Astrocyte (in vitro differentiated cells and primary cell): Measurements from ENCODE around the gene MRPS18A. TPM values are rescaled to one million over a fixed set of nuclear protein-coding genes. Genes with fewer than 3 reads are reported as not detected.

ENCODE experiments used
- DNase-seq: peaks from one replicate; pipeline ENCODE4 v3.0.0-alpha.2; 2010; ENCODE audit warnings: low read depth
- FAIRE-seq: peaks from 2 replicates; lab custom pipeline; 2011; peaks lifted over from hg19 to GRCh38; lab: Jason Lieb, UNC
- H2AFZ ChIP-seq: 2 replicates; pipeline ENCODE4 v1.6.0; 2012; ENCODE audit warnings: low read depth, low read length, inconsistent platforms
- H3K27ac ChIP-seq: 2 replicates; pipeline ENCODE4 v1.5.1; 2011; ENCODE audit warnings: low read depth, low read length, inconsistent platforms
- H3K27me3 ChIP-seq: 2 replicates; pipeline ENCODE4 v1.6.0; 2011; ENCODE audit warnings: low read length, inconsistent platforms; ENCODE audit not compliant: insufficient read depth
- H3K36me3 ChIP-seq: 2 replicates; pipeline ENCODE4 v1.5.1; 2011; ENCODE audit warnings: low read length, inconsistent platforms; ENCODE audit not compliant: insufficient read depth
- H3K4me1 ChIP-seq: 2 replicates; pipeline ENCODE4 v1.5.1; 2011; ENCODE audit warnings: low read length, inconsistent platforms; ENCODE audit not compliant: insufficient read depth
- H3K4me2 ChIP-seq: 2 replicates; pipeline ENCODE4 v1.6.0; 2012; ENCODE audit warnings: low read length, inconsistent platforms
- H3K4me3 ChIP-seq: 2 replicates; pipeline ENCODE4 v1.5.1; 2011; ENCODE audit warnings: low read depth, mild to moderate bottlenecking, low read length, inconsistent platforms; ENCODE audit not compliant: insufficient read depth
- H3K79me2 ChIP-seq: 2 replicates; pipeline ENCODE4 v1.6.0; 2012; ENCODE audit warnings: mild to moderate bottlenecking, low read length, inconsistent platforms; ENCODE audit not compliant: insufficient read depth
- H3K9ac ChIP-seq: 2 replicates; pipeline ENCODE4 v1.6.0; 2012; ENCODE audit warnings: mild to moderate bottlenecking, low read length, inconsistent platforms
- H3K9me3 ChIP-seq: 2 replicates; pipeline ENCODE4 v1.5.1; 2012; ENCODE audit warnings: low read depth, mild to moderate bottlenecking, low read length, inconsistent platforms; ENCODE audit not compliant: insufficient read depth
- H4K20me1 ChIP-seq: 2 replicates; pipeline ENCODE4 v1.6.0; 2012; ENCODE audit warnings: low read length, inconsistent platforms; ENCODE audit not compliant: insufficient read depth
- H3K27ac Mint-ChIP-seq: one replicate; pipeline ENCODE4 v1.8.0; 2021; ENCODE audit warnings: mild to moderate bottlenecking, mixed read lengths; ENCODE audit not compliant: unreplicated experiment
- H3K27me3 Mint-ChIP-seq: one replicate; pipeline ENCODE4 v1.8.0; 2021; ENCODE audit warnings: low read depth, mixed read lengths; ENCODE audit not compliant: unreplicated experiment
- H3K36me3 Mint-ChIP-seq: one replicate; pipeline ENCODE4 v1.8.0; 2021; ENCODE audit warnings: low read depth, mixed read lengths; ENCODE audit not compliant: unreplicated experiment
- H3K4me1 Mint-ChIP-seq: one replicate; pipeline ENCODE4 v1.8.0; 2021; ENCODE audit warnings: low read depth, mixed read lengths; ENCODE audit not compliant: unreplicated experiment
- H3K4me3 Mint-ChIP-seq: one replicate; pipeline ENCODE4 v1.8.0; 2021; ENCODE audit warnings: mild to moderate bottlenecking, moderate library complexity, mixed read lengths; ENCODE audit not compliant: unreplicated experiment
- H3K9me3 Mint-ChIP-seq: one replicate; pipeline ENCODE4 v1.8.0; 2021; ENCODE audit warnings: mild to moderate bottlenecking, mixed read lengths; ENCODE audit not compliant: unreplicated experiment
- CTCF ChIP-seq: IDR thresholded peaks from 2 replicates; pipeline ENCODE4 v1.5.1; 2011; ENCODE audit warnings: low read depth, mild to moderate bottlenecking, inconsistent platforms, low read length, moderate library complexity; ENCODE audit not compliant: insufficient read depth
- EZH2 ChIP-seq: IDR thresholded peaks from 2 replicates; pipeline ENCODE4 v1.6.1; 2012; ENCODE audit warnings: mild to moderate bottlenecking, low read length, inconsistent platforms; ENCODE audit not compliant: insufficient read depth
- total RNA-seq: library from RNA; stranded (reverse); gene quantifications from 2 replicates; pipeline ENCODE4 v1.2.1, GENCODE V29; 2021

MRPS18A gene
- total RNA-seq, 1 donor from 2014 or later = 33.5 TPM

GRCh38 chr6:43707269-43707668 lies 19.7 kb upstream of the MRPS18A start:
- Histone ChIP-seq H3K4me2 (no peak overlapping the region), H3K36me3 (no peaks in the 10 kb centered on the region), H3K4me3 (no peak overlapping the region), H4K20me1 (no peaks in the 10 kb centered on the region), H2AFZ (no peak overlapping the region), H3K9ac (no peak overlapping the region), H3K27ac (no peak overlapping the region), H3K4me1 (peaks cover 9% of the 10 kb centered on the region), H3K79me2 (no peaks in the 10 kb centered on the region), H3K27me3 (peaks cover 2% of the 10 kb centered on the region), H3K9me3 (no peaks in the 10 kb centered on the region)
- Mint-ChIP-seq H3K27ac (no peak overlapping the region), H3K4me1 (peaks cover 20% of the 10 kb centered on the region), H3K9me3 (no peaks in the 10 kb centered on the region), H3K36me3 (no peaks in the 10 kb centered on the region), H3K4me3 (no peak overlapping the region), H3K27me3 (peaks cover 16% of the 10 kb centered on the region)
- DNase-seq (no peak), FAIRE-seq (no peak)
- TF ChIP-seq CTCF (no peak), EZH2 (no peak)

- Histone ChIP-seq H3K4me2 (peak overlapping the region; percentile 0), H3K36me3 (no peaks in the 10 kb centered on the region), H3K9me3 (no peaks in the 10 kb centered on the region), H3K79me2 (no peaks in the 10 kb centered on the region), H4K20me1 (no peaks in the 10 kb centered on the region), H3K4me3 (no peak overlapping the region), H3K4me1 (peaks cover 13% of the 10 kb centered on the region), H3K27me3 (peaks cover 2% of the 10 kb centered on the region), H3K9ac (no peak overlapping the region), H2AFZ (no peak overlapping the region), H3K27ac (no peak overlapping the region)
- Mint-ChIP-seq H3K36me3 (no peaks in the 10 kb centered on the region), H3K4me1 (peaks cover 22% of the 10 kb centered on the region), H3K27ac (no peak overlapping the region), H3K9me3 (no peaks in the 10 kb centered on the region), H3K27me3 (peaks cover 16% of the 10 kb centered on the region), H3K4me3 (no peak overlapping the region)
- DNase-seq (peak; percentile 55), FAIRE-seq (no peak)
- TF ChIP-seq CTCF (no peak), EZH2 (no peak)
Measured at GRCh38 chr6:43706788-43707187, 19.2 kb upstream of the MRPS18A start.

- no peak overlapping the region for H3K27ac ChIP-seq
- Mint-ChIP-seq H3K4me1 (peaks cover 16% of the 10 kb centered on the region), H3K4me3 (no peak overlapping the region), H3K27me3 (peaks cover 16% of the 10 kb centered on the region), H3K27ac (no peak overlapping the region), H3K36me3 (no peaks in the 10 kb centered on the region), H3K9me3 (no peaks in the 10 kb centered on the region)
- H3K4me1 ChIP-seq = peaks cover 13% of the 10 kb centered on the region
- H3K9me3 ChIP-seq = no peaks in the 10 kb centered on the region
- no peaks in the 10 kb centered on the region for H4K20me1 ChIP-seq
- no peak overlapping the region for H3K4me3 ChIP-seq
- FAIRE-seq = no peak
- no peaks in the 10 kb centered on the region for H3K36me3 ChIP-seq
- H3K4me2 ChIP-seq = peak overlapping the region; percentile 0
- TF ChIP-seq EZH2 = no peak
- TF ChIP-seq CTCF = no peak
- DNase-seq = no peak
- no peak overlapping the region for H3K9ac ChIP-seq
- H3K27me3 ChIP-seq = peaks cover 2% of the 10 kb centered on the region
- no peak overlapping the region for H2AFZ ChIP-seq
- H3K79me2 ChIP-seq = no peaks in the 10 kb centered on the region
Measured at GRCh38 chr6:43705996-43706395, 18.4 kb upstream of the MRPS18A start.
